A673 (cell line): ENCODE measurements around the gene SPO11. TPM values are rescaled to one million over a fixed set of nuclear protein-coding genes. Genes with fewer than 3 reads are reported as not detected.

Source experiments
- BruUV-seq: library from RNA; stranded (reverse); fragments of 400-500 nt; replicated peaks from 2 replicates; lab custom pipeline; 2021; lab: Mats Ljungman, UMichigan
- CTCF ChIA-PET: fragments of 300-600 bp; sonication (Branson Sonifier 250); formaldehyde crosslinking; loops from one replicate; lab custom pipeline; 2022; ENCODE audit warnings: antibody characterized with exemption; lab: Charles Lee
- POLR2A ChIA-PET: fragments of 300-600 bp; sonication (Branson Sonifier 250); formaldehyde crosslinking; loops from one replicate; lab custom pipeline; 2022; ENCODE audit warnings: antibody characterized with exemption; ENCODE audit not compliant: low non-redundant PET; lab: Charles Lee
- DNase-seq: peaks from one replicate; pipeline ENCODE4 v3.0.0-alpha.2; 2015; ENCODE audit warnings: low spot score
- H3K27ac ChIP-seq: fragments of 200-600 bp; sonication (generic); 2 replicates; pipeline ENCODE4 v1.5.1; 2016; ENCODE audit warnings: mixed run types, low read depth, mild to moderate bottlenecking, mixed read lengths, antibody characterized with exemption, low read length; ENCODE audit not compliant: poor library complexity, severe bottlenecking
- H3K27me3 ChIP-seq: fragments of 200-600 bp; sonication (generic); replicated peaks from 2 replicates; pipeline ENCODE4 v1.6.1; 2017; ENCODE audit warnings: mixed run types, low read depth, mild to moderate bottlenecking, mixed read lengths, antibody characterized with exemption, low read length; ENCODE audit not compliant: insufficient read depth, poor library complexity
- H3K36me3 ChIP-seq: fragments of 200-600 bp; sonication (generic); 2 replicates; pipeline ENCODE4 v1.6.1; 2016; ENCODE audit warnings: mixed run types, mild to moderate bottlenecking, mixed read lengths, antibody characterized with exemption, low read length; ENCODE audit not compliant: insufficient read depth, poor library complexity, severe bottlenecking
- H3K4me1 ChIP-seq: fragments of 200-600 bp; sonication (generic); 2 replicates; pipeline ENCODE4 v1.6.1; 2017; ENCODE audit warnings: mixed run types, mild to moderate bottlenecking, mixed read lengths, antibody characterized with exemption, low read length; ENCODE audit not compliant: insufficient read depth, poor library complexity, severe bottlenecking
- H3K4me3 ChIP-seq: fragments of 200-600 bp; sonication (generic); 2 replicates; pipeline ENCODE4 v1.5.1; 2016; ENCODE audit warnings: low read depth, mixed run types, mild to moderate bottlenecking, mixed read lengths, low read length; ENCODE audit not compliant: poor library complexity, severe bottlenecking
- H3K9me3 ChIP-seq: fragments of 200-600 bp; sonication (generic); 2 replicates; pipeline ENCODE4 v1.6.1; 2016; ENCODE audit warnings: mixed run types, low read depth, mild to moderate bottlenecking, mixed read lengths, antibody characterized with exemption, low read length; ENCODE audit not compliant: poor library complexity, severe bottlenecking
- CTCF ChIP-seq: fragments of 300-800, 200-600 bp; sonication (generic); conservative IDR thresholded peaks from 2 replicates; pipeline ENCODE4 v1.5.1; 2017; ENCODE audit warnings: low read depth, mild to moderate bottlenecking, antibody characterized with exemption, low read length, moderate library complexity, mixed read lengths
- EZH2 ChIP-seq: fragments of 200-600 bp; sonication (generic); IDR thresholded peaks from 2 replicates; pipeline ENCODE4 v1.6.1; 2017; ENCODE audit warnings: borderline replicate concordance, low read depth, mild to moderate bottlenecking, mixed read lengths, antibody characterized with exemption, low read length; ENCODE audit not compliant: poor library complexity, severe bottlenecking
- intact Hi-C: fragments of 100-400 bp; cut with micrococcal nuclease; formaldehyde crosslinking; loops from one replicate; pipeline ENCODE4 v1.10.0; 2022; ENCODE audit not compliant: unreplicated experiment
- total RNA-seq: library from RNA; stranded (reverse); gene quantifications from 2 replicates; pipeline ENCODE4 v1.2.3, GENCODE V29; 2021

Gene SPO11
- total RNA-seq, 1 experiment from 2014 or later = not detected

- BruUV-seq = no TSS peak
- DNase-seq = no peak
- intact Hi-C loops = no loop called here
- Histone ChIP-seq H3K9me3 (no peaks in the 10 kb centered on the region), H3K27me3 (no peaks in the 10 kb centered on the region), H3K27ac (no peak overlapping the region), H3K4me1 (no peaks in the 10 kb centered on the region), H3K36me3 (peaks cover 90% of the 10 kb centered on the region), H3K4me3 (no peak overlapping the region)
- TF ChIP-seq EZH2 = no peak
- TF ChIP-seq CTCF = no peak
- POLR2A ChIA-PET = no interaction called here
- CTCF ChIA-PET = no interaction called here
These were observed 41.8 kb downstream of the SPO11 start for GRCh38 chr20:57371363-57371762.

GRCh38 chr20:57372157-57372556 is 42.6 kb downstream of the SPO11 start:
- no peaks in the 10 kb centered on the region for H3K27me3 ChIP-seq
- H3K36me3 ChIP-seq = peaks cover 90% of the 10 kb centered on the region
- no peak for DNase-seq
- H3K4me3 ChIP-seq = no peak overlapping the region
- H3K9me3 ChIP-seq = no peaks in the 10 kb centered on the region
- TF ChIP-seq CTCF = no peak
- TF ChIP-seq EZH2 = no peak
- no TSS peak for BruUV-seq
- intact Hi-C loops = no loop called here
- ChIA-PET POLR2A (no interaction called here), CTCF (no interaction called here)
- no peaks in the 10 kb centered on the region for H3K4me1 ChIP-seq
- H3K27ac ChIP-seq = no peak overlapping the region

- POLR2A ChIA-PET = no interaction called here
- CTCF ChIA-PET = no interaction called here
- BruUV-seq = no TSS peak
- H3K4me3 ChIP-seq = no peak overlapping the region
- H3K27ac ChIP-seq = no peak overlapping the region
- intact Hi-C loops = no loop called here
- no peak for TF ChIP-seq CTCF
- no peak for TF ChIP-seq EZH2
- DNase-seq = no peak
- no peaks in the 10 kb centered on the region for H3K9me3 ChIP-seq
- peaks cover 90% of the 10 kb centered on the region for H3K36me3 ChIP-seq
- H3K4me1 ChIP-seq = no peaks in the 10 kb centered on the region
- no peaks in the 10 kb centered on the region for H3K27me3 ChIP-seq
These were observed 43.2 kb downstream of the SPO11 start for GRCh38 chr20:57372581-57373350.
